IPS-18a (cell line): ENCODE data around the gene PDE4D.
"Not testable (repeated sequence)": the region's sequence is repeated elsewhere in the genome, so short reads cannot be mapped to it uniquely, and the experiment has no call there.

Source experiments
- H3K27ac ChIP-seq: one replicate; pipeline ENCODE4 v1.5.1; 2013; ENCODE audit warnings: low read length
- H3K27me3 ChIP-seq: one replicate; pipeline ENCODE4 v1.6.1; 2013; ENCODE audit warnings: mild to moderate bottlenecking, low read length; ENCODE audit not compliant: control insufficient read depth, insufficient read depth
- H3K36me3 ChIP-seq: one replicate; pipeline ENCODE4 v1.6.1; 2013; ENCODE audit warnings: low read depth, low read length; ENCODE audit not compliant: control insufficient read depth
- H3K4me1 ChIP-seq: one replicate; pipeline ENCODE4 v1.6.1; 2013; ENCODE audit warnings: low read depth, low read length; ENCODE audit not compliant: control insufficient read depth
- H3K4me3 ChIP-seq: one replicate; pipeline ENCODE4 v1.5.1; 2013; ENCODE audit warnings: low read length
- H3K9ac ChIP-seq: one replicate; pipeline ENCODE4 v1.6.1; 2013; ENCODE audit warnings: mild to moderate bottlenecking, low read length, moderate library complexity
- H3K9me3 ChIP-seq: one replicate; pipeline ENCODE4 v1.6.1; 2013; ENCODE audit warnings: low read depth, low read length; ENCODE audit not compliant: control insufficient read depth

The PDE4D gene

GRCh38 chr5:59753599-59753998 is 139.9 kb downstream of the PDE4D start:
- Histone ChIP-seq H3K9me3 (no peaks in the 10 kb centered on the region), H3K36me3 (no peaks in the 10 kb centered on the region), H3K9ac (no peak overlapping the region), H3K27ac (no peak overlapping the region), H3K4me3 (no peak overlapping the region), H3K27me3 (no peaks in the 10 kb centered on the region), H3K4me1 (no peaks in the 10 kb centered on the region)

DNA sequence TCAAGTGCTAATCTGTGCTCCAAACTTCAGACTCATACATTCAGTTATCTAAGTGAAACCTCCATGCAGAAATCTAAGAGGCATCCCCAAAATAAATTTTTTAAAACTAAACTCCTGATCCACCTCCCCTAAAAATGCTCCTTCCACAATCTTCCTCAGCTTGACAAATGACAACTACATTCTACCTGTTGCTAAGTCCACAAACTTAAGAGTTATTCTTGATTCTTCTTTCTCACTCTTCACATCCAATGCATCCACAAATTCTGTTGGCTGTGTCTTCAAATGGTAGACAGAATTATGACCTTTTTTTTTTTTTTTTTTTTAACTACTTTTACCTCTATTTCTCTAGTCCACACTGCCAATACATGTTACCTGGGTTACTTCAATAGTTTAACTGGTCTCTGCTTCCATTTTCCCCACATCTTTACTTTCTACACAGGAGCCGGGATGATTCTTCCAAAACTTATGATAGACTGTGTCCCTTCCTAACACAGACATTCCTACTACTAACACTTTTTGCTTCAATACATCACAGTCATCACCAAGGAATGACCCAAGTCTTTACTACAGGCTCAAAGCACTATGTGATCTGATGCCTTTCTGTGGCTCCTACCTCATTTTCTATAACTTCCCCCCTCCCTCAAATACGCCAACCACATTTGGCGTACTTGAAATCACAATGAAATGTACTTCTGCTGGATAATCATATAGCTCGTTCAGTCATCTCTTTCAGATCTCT is 143.6 kb downstream of the PDE4D start:
- no peaks in the 10 kb centered on the region for H3K36me3 ChIP-seq
- no peak overlapping the region for H3K27ac ChIP-seq
- no peaks in the 10 kb centered on the region for H3K9me3 ChIP-seq
- no peaks in the 10 kb centered on the region for H3K27me3 ChIP-seq
- no peaks in the 10 kb centered on the region for H3K4me1 ChIP-seq
- H3K4me3 ChIP-seq = no peak overlapping the region
- no peak overlapping the region for H3K9ac ChIP-seq

DNA sequence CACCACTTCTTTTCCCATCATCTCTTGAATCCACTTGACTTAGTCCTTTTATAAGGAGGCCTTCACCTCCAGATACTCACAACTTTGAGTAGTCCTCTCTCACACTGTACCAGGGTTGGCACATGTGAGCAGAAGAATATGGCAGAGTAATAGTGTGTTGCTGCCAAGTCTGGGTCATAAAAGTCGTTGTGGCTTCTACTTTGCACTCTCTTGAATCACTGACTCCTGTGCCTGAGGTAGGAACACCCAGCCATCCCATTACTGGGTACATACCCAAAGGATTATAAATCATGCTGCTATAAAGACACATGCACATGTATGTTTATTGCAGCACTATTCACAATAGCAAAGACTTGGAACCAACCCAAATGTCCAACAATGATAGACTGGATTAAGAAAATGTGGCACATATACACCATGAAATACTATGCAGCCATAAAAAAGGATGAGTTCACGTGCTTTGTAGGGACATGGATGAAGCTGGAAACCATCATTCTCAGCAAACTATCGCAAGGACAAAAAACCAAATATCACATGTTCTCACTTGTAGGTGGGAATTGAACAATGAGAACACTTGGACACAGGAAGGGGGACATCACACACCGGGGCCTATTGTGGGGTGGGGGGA is 145.4 kb downstream of the PDE4D start:
- H3K4me1 ChIP-seq, H3K9ac ChIP-seq, H3K9me3 ChIP-seq, H3K27ac ChIP-seq, H3K4me3 ChIP-seq, H3K27me3 ChIP-seq, H3K36me3 ChIP-seq: not testable (repeated sequence)

GRCh38 chr5:59746241-59746765 is 147.2 kb downstream of the PDE4D start:
- Histone ChIP-seq H3K27me3 (no peaks in the 10 kb centered on the region), H3K9ac (no peak overlapping the region), H3K4me1 (no peaks in the 10 kb centered on the region), H3K4me3 (no peak overlapping the region), H3K27ac (no peak overlapping the region), H3K9me3 (no peaks in the 10 kb centered on the region), H3K36me3 (no peaks in the 10 kb centered on the region)

GRCh38 chr5:59745415-59745863 is 148.1 kb downstream of the PDE4D start:
- H3K9me3 ChIP-seq = no peaks in the 10 kb centered on the region
- no peak overlapping the region for H3K9ac ChIP-seq
- H3K27ac ChIP-seq = no peak overlapping the region
- H3K4me3 ChIP-seq = no peak overlapping the region
- no peaks in the 10 kb centered on the region for H3K4me1 ChIP-seq
- H3K36me3 ChIP-seq = no peaks in the 10 kb centered on the region
- H3K27me3 ChIP-seq = no peaks in the 10 kb centered on the region

DNA sequence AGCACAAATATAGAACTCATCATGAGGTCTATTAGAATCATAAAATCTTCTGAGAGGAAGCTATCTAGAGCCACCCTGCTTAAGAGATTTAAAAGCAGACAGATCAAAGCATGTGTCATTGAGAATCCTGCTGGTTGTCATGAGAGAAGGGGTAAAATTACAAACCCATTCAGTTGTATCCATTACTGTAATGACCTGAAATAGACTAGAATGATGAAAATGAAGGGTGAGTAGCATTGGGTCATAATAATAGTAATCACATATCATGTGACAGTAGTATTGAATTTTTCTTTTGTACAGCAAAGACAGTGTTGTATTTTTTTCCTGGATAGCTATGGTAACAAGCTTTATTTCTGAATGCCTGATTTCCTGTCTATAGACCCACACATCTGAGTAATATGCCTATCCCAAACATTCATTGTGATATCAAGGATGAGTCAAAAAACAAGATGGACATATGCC is 149.0 kb downstream of the PDE4D start:
- Histone ChIP-seq H3K27ac (no peak overlapping the region), H3K27me3 (no peaks in the 10 kb centered on the region), H3K4me1 (no peaks in the 10 kb centered on the region), H3K36me3 (no peaks in the 10 kb centered on the region), H3K9me3 (no peaks in the 10 kb centered on the region), H3K9ac (no peak overlapping the region), H3K4me3 (no peak overlapping the region)

DNA sequence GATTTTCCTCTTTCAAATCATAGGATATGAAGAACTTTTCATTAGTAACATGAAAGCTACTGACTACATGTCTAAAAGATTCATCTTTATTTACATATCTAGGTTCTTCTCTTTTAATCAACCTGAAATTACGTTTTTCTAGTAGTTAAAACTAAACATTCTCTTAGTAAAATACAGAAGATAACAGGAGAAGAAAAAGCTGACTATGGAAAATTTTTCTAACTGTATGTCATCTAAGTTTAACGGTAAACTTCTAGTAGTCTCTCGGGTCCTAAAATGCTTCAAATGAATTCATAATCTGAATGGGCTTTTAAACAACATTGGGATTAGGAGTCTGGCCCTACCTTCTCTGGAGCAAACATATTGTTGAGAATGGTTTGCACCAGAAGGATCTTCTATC is 151.9 kb downstream of the PDE4D start:
- no peak overlapping the region for H3K9ac ChIP-seq
- H3K27me3 ChIP-seq = no peaks in the 10 kb centered on the region
- H3K36me3 ChIP-seq = no peaks in the 10 kb centered on the region
- H3K4me1 ChIP-seq = no peaks in the 10 kb centered on the region
- H3K27ac ChIP-seq = no peak overlapping the region
- no peaks in the 10 kb centered on the region for H3K9me3 ChIP-seq
- H3K4me3 ChIP-seq = no peak overlapping the region

DNA sequence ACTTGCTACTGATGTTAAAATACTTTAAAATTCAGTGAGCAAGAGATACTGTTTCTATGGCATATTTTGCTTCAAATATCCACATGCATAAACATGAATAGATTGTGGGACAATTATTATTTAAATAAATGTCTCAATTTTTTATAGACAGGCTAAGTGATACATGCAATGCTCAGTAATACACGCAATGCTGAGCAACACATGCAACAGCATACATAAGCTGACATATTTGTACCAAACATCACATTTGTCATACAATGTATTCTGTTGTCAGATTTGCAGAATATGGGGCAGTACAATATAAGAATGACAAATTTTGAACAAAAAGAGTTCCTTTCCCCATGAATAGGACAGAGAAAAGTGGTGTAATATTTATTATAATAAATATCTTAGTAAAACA is 155.5 kb downstream of the PDE4D start:
- Histone ChIP-seq H3K27ac (no peak overlapping the region), H3K36me3 (no peaks in the 10 kb centered on the region), H3K27me3 (no peaks in the 10 kb centered on the region), H3K9ac (no peak overlapping the region), H3K4me3 (no peak overlapping the region), H3K9me3 (no peaks in the 10 kb centered on the region), H3K4me1 (no peaks in the 10 kb centered on the region)

GRCh38 chr5:59732806-59733205 is 160.7 kb downstream of the PDE4D start:
- H3K4me1 ChIP-seq = peaks cover 4% of the 10 kb centered on the region
- no peak overlapping the region for H3K9ac ChIP-seq
- H3K27me3 ChIP-seq = no peaks in the 10 kb centered on the region
- no peaks in the 10 kb centered on the region for H3K9me3 ChIP-seq
- no peaks in the 10 kb centered on the region for H3K36me3 ChIP-seq
- no peak overlapping the region for H3K27ac ChIP-seq
- no peak overlapping the region for H3K4me3 ChIP-seq

DNA sequence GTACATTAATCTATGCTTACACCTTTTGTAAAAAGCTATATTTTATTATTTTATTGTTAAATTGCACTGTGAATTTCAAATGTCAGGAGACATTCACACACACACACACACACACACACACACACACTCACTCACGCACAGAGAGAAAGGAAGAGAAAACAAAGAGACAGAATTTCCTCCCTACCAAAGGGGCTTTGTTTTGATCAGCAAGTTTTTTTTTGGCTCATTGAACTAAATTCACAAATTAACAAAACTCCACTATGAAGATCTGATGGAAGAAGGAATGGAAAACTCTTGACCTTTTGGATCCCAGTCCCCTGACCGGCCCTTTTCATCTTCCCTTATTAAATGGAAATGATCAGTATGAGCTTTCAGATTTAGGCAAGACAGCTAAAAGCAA is 161.2 kb downstream of the PDE4D start:
- Histone ChIP-seq H3K9me3 (no peaks in the 10 kb centered on the region), H3K4me3 (no peak overlapping the region), H3K9ac (no peak overlapping the region), H3K27me3 (no peaks in the 10 kb centered on the region), H3K36me3 (no peaks in the 10 kb centered on the region), H3K27ac (no peak overlapping the region), H3K4me1 (peaks cover 4% of the 10 kb centered on the region)

- Histone ChIP-seq H3K9ac (no peak overlapping the region), H3K4me1 (peaks cover 4% of the 10 kb centered on the region), H3K36me3 (no peaks in the 10 kb centered on the region), H3K27me3 (no peaks in the 10 kb centered on the region), H3K9me3 (no peaks in the 10 kb centered on the region), H3K27ac (no peak overlapping the region), H3K4me3 (no peak overlapping the region)
These were observed 161.7 kb downstream of the PDE4D start for GRCh38 chr5:59731809-59732208.

DNA sequence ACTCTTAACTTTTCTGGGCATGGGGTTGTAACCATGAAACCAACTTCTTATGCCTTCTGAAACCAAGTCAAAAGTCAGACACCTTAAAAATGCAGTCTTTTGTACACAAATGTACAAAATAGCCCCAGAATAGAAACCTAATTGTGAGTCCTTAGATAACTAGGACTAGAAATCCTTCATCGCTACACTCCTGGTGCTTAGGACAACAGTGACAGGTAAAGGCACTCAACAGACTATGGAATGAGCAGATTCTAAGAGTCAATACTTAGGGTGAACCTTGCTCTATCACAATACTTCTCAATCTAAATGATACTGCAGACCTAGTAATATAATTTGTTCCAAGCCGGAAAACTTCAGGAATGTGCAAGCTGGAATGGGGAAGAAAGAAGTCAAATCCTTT is 163.7 kb downstream of the PDE4D start:
- H3K27ac ChIP-seq = no peak overlapping the region

More for the DNA sequence above, 163.7 kb downstream of the PDE4D start:
- no peak overlapping the region for H3K4me3 ChIP-seq
- H3K4me1 ChIP-seq = peaks cover 4% of the 10 kb centered on the region
- H3K27me3 ChIP-seq = no peaks in the 10 kb centered on the region
- no peak overlapping the region for H3K9ac ChIP-seq
- H3K9me3 ChIP-seq = no peaks in the 10 kb centered on the region
- no peaks in the 10 kb centered on the region for H3K36me3 ChIP-seq
